KOPT-K1 (cell line): Measurements from ENCODE around the gene PCDHGA9.

ENCODE experiments used
- H3K27ac ChIP-seq: fragments of 200-600 bp; sonication (generic); 2 replicates; pipeline ENCODE4 v1.5.1; 2016; ENCODE audit warnings: antibody characterized with exemption, mild to moderate bottlenecking, low read depth, low read length; ENCODE audit not compliant: poor library complexity, severe bottlenecking
- H3K36me3 ChIP-seq: fragments of 200-600 bp; sonication (generic); 2 replicates; pipeline ENCODE4 v1.5.1; 2017; ENCODE audit warnings: antibody characterized with exemption, mild to moderate bottlenecking, low read length, moderate library complexity; ENCODE audit not compliant: insufficient read depth
- H3K9me3 ChIP-seq: fragments of 200-600 bp; sonication (generic); 2 replicates; pipeline ENCODE4 v1.5.1; 2017; ENCODE audit warnings: antibody characterized with exemption, low read length, mild to moderate bottlenecking; ENCODE audit not compliant: insufficient read depth, poor library complexity, severe bottlenecking

Gene PCDHGA9

DNA sequence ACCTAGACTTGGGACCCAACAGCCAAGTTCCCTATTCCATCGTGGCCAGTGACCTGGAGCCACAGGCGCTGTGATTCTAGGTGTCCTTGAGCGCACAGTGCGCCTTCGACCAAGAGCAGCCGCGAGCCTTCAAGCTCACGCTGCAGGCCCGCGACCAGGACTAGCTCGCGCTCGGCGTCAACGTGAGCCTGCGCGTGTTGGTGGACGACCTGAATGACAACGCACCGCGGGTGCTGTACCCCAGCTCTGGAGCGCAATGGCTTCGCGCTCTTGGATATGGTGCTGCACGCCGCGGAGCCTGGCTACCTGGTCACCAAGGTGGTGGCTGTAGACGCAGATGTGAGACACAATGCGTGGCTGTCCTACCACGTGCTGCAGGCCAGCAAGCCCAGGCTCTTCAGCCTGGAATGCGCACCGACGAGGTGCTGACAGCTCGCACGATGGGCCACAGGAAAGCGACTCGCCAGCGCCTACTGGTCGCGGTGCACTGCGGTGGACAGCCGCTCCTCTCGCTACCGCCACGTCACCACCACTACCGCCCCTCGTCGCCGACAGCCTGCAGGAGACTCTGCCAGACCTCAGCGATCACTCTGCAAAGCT lies 39.1 kb downstream of the PCDHGA9 start:
- peaks cover 5% of the 10 kb centered on the region for H3K9me3 ChIP-seq
- H3K27ac ChIP-seq: no peak overlapping the region

More for the DNA sequence above, 39.1 kb downstream of the PCDHGA9 start:
- no peaks in the 10 kb centered on the region for H3K36me3 ChIP-seq
